ENCODE results near the gene BCO2.
"Not testable (repeated sequence)": the region's sequence is repeated elsewhere in the genome, so short reads cannot be mapped to it uniquely, and the experiment has no call there.

The BCO2 gene

GRCh38 chr11:112174789-112175598 is at the start of gene BCO2:
Gene BCO2 (plus strand): TSS chr11:112175512. CDS start chr11:112175602, 90 bp downstream.
- peak; percentile 70 for DNase-seq

- DNase-seq = no peak
These were observed 48.3 kb upstream of the BCO2 start for GRCh38 chr11:112127056-112127455.

GRCh38 chr11:112128483-112129121 is 46.7 kb upstream of the BCO2 start:
- DNase-seq = peak; percentile 12

GRCh38 chr11:112129656-112130055 is 45.7 kb upstream of the BCO2 start:
- DNase-seq = no peak

- no peak for DNase-seq
These were observed 42.6 kb upstream of the BCO2 start for GRCh38 chr11:112132737-112133136.

- DNase-seq = no peak
These were observed 40.8 kb upstream of the BCO2 start for GRCh38 chr11:112134473-112134872.

- no peak for DNase-seq
These were observed 31.7 kb upstream of the BCO2 start for GRCh38 chr11:112143597-112143996.

- DNase-seq = no peak
These were observed 24.8 kb upstream of the BCO2 start for GRCh38 chr11:112150517-112150916.

GRCh38 chr11:112156153-112156955 is 19.0 kb upstream of the BCO2 start:
- no peak for DNase-seq

- DNase-seq = no peak
These were observed 18.2 kb upstream of the BCO2 start for GRCh38 chr11:112156956-112157766.

- DNase-seq = no peak
These were observed 15.9 kb upstream of the BCO2 start for GRCh38 chr11:112159098-112160065.

GRCh38 chr11:112160091-112160848 is 15.0 kb upstream of the BCO2 start:
- DNase-seq = no peak

- no peak for DNase-seq
These were observed 14.3 kb upstream of the BCO2 start for GRCh38 chr11:112161012-112161411.

GRCh38 chr11:112162200-112162599 is 13.1 kb upstream of the BCO2 start:
- DNase-seq = not testable (repeated sequence)

GRCh38 chr11:112162761-112163546 is 12.4 kb upstream of the BCO2 start:
- no peak for DNase-seq

- DNase-seq = no peak
These were observed 11.2 kb upstream of the BCO2 start, which contains the start of gene IL18 for GRCh38 chr11:112163875-112164685. Gene IL18 (minus strand): TSS chr11:112164094. CDS start chr11:112155053, 9,041 bp downstream.

GRCh38 chr11:112165049-112165448 is 10.3 kb upstream of the BCO2 start:
- DNase-seq = no peak

GRCh38 chr11:112166562-112166961 is 8.8 kb upstream of the BCO2 start:
- DNase-seq = no peak

- DNase-seq = no peak
These were observed 8.2 kb upstream of the BCO2 start, which contains the start of gene TEX12 for GRCh38 chr11:112167145-112167544. Gene TEX12 (plus strand): TSS chr11:112167372. CDS start chr11:112169269, 1,897 bp downstream.
